HG03159 (cell line): ENCODE results near the gene OR9A4.
"Not testable (repeated sequence)": the region's sequence is repeated elsewhere in the genome, so short reads cannot be mapped to it uniquely, and the experiment has no call there.

Experiments used
- ATAC-seq: cut with Tn5 transposase; IDR thresholded peaks from one replicate; pipeline ENCODE4 v1.9.1; 2021; ENCODE audit warnings: mild to moderate bottlenecking, moderate library complexity; ENCODE audit not compliant: unreplicated experiment

The OR9A4 gene

DNA sequence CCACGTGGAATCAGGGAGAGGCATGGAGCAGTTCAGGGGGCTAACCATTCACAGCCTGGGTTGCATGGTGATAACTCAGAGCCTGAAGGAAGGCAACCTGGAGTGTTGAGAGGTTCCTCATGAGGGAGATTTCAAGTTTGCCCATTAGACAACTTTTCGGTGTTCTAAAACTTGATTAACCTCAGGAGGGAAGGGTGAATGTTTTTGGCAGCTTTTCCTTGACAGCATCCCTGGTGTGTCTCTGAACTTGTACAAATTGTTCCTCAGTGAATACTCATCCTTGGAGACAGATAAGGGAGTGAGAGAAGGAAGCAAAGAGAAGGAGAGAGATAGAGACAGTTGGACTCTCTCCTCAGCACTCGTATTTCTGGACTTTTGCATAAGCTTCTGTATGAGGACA, at the start of gene OR9A4:
TSS of gene OR9A4 (plus strand) at position 301 of the 400 bp plus-strand sequence. CDS start 2,477 bp downstream, outside the sequence.
- no peak for ATAC-seq

DNA sequence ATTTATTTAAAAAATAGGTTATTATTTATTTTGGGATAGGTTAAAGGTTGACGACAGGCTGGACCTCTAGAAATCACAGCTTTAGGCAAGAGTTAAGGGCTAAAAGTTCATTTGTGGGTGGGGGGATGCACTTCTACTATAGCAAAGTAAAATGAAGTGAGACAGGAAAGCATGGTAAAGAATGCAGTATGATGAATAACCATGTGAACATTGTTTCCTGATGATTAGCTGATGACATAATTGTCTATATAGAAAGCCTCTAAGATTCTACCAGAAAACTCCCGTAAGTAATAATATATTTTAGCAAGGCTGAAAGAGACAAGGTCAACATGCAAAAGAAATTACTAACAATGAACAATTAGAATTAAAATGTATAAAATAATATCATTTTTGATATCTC, 49.2 kb upstream of the OR9A4 start:
- no peak for ATAC-seq

- no peak for ATAC-seq
Observed at GRCh38 chr7:141872931-141873330, 43.3 kb upstream of the OR9A4 start.

- ATAC-seq, result no peak
Observed at GRCh38 chr7:141874787-141875186, 41.4 kb upstream of the OR9A4 start.

- no peak for ATAC-seq
Observed at GRCh38 chr7:141875453-141875852, 40.7 kb upstream of the OR9A4 start.

- ATAC-seq, result no peak
Observed at GRCh38 chr7:141876371-141876770, 39.8 kb upstream of the OR9A4 start.

DNA sequence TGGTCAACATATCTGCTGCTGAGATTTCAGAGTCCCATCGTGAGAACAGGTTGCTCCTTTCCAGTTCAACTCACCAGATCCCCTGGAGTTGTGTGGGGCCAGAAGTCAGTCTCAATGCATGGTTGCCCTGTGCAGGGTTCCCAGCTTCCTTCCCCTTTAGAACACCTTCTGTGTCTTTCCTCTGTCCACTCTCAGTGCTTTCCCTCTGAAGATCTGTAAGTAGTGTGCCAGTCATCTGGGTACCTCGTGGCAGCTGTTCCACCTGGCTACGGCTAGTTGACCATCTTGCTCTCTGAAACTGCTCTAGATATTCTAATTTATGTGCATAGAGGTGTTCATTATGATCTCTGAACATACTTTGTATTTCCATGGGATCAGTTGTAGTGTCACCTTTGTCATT, 38.8 kb upstream of the OR9A4 start:
- no peak for ATAC-seq

GRCh38 chr7:141880960-141881359, 35.2 kb upstream of the OR9A4 start:
- ATAC-seq, result no peak

DNA sequence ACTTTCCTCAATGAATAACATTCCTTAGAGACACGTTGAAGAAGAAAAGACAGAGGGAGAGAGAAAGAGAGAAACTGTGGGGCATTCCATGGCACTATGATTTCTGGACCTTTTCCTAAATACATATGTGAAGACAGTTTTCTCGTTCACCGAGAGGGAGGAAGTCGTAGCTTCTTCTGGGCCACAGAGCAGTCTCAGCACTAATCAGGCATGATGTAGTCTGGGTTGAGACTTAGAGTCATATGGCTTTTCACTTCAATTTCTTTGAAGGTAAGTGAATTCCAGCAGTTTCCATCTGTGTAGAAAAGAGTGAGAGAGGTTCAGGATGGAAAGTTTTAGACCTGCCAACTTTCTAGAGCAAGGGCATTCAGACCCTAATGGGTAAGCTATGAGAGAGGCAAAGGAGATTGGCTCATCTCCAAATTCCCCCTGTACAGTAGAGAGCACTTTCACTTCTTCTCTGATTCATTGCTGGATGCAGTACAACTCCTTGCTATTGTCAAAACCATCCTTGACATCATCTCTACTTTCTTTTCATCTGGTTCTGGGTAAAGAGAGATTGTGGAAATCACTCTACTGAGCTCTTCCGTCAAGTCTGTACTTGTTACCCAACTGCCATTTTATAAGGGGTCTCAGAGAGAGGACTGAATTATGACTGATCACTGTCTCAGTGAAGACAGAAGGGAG, 31.5 kb upstream of the OR9A4 start:
- peak; percentile 61 for ATAC-seq

GRCh38 chr7:141889321-141889720, 26.9 kb upstream of the OR9A4 start:
- no peak for ATAC-seq

DNA sequence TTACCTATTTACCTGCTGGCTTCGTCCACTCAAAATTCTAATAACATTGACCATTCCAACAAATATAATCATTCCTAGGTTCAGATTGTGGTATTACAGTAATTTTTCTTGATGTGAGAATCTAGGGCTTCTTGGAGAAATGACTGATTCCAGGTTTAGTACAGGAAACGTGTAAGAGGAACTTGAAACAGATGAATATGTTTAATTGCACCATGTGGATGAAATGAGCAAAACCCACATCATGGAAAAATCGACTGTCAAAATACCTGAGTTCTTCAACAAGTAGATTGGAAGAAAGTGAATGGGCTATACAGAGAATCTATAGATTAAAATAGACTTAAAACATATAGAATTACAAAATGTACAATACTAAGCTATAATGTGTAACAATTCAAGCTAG, 24.9 kb upstream of the OR9A4 start:
- ATAC-seq, result no peak

DNA sequence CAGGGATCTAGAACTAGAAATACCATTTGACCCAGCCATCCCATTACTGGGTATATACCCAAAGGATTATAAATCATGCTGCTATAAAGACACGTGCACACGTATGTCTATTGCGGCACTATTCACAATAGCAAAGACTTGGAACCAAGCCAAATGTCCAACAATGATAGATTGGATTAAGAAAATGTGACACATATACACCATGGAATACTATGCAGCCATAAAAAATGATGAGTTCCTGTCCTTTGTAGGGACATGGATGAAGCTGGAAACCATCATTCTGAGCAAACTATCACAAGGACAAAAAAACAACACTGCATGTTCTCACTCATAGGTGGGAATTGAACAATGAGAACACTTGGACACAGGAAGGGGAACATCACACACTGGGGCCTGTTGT, 16.8 kb upstream of the OR9A4 start:
- not testable (repeated sequence) for ATAC-seq

GRCh38 chr7:141906285-141906684, 9.9 kb upstream of the OR9A4 start:
- ATAC-seq, result no peak

GRCh38 chr7:141911391-141911790, 4.8 kb upstream of the OR9A4 start:
- no peak for ATAC-seq

GRCh38 chr7:141915565-141915964, 634 bp upstream of the OR9A4 start:
- ATAC-seq, result peak; percentile 48

GRCh38 chr7:141920281-141920680, 4.1 kb downstream of the OR9A4 start:
- no peak for ATAC-seq

GRCh38 chr7:141928146-141928844, 12.1 kb downstream of the OR9A4 start:
- no peak for ATAC-seq

DNA sequence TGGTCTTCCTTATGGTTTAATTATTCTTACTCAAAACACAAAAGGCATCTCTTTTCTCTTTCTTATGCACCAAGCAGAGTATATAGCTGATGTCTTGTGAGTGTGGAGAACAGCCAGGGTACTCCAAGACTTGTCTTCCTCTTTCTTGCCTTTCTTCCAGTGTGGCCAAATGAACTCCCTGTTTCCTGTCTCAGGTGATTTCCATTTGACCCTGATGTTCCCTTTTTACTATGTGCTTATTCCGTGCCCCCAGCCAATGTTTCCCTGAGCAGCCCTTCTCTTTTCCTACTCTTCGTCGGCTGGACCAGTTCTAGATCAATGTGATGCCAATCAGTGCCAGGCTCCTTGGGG, 12.6 kb downstream of the OR9A4 start:
- ATAC-seq, result no peak

GRCh38 chr7:141930211-141930610, 14.0 kb downstream of the OR9A4 start:
- no peak for ATAC-seq

- ATAC-seq, result no peak
Observed at GRCh38 chr7:141941075-141941474, 24.9 kb downstream of the OR9A4 start.

DNA sequence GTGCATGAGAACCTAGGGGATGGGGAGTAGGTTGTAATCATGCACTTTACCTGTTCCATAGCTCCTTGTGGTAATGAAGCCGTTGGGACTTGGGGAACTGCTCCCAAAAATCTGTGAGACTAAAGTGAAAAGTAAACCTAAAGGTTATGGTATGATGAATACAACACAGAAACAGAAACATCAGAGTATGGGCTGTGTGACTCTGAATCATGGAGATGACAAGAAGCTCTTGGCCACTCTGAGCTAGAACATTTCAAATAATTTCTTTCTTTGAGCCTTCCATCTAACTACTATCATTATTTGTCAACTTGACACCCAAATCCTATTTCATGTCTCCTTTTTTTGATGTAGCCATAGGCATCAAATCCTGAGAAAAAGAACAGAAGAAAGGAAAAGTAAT, 27.6 kb downstream of the OR9A4 start:
- no peak for ATAC-seq

DNA sequence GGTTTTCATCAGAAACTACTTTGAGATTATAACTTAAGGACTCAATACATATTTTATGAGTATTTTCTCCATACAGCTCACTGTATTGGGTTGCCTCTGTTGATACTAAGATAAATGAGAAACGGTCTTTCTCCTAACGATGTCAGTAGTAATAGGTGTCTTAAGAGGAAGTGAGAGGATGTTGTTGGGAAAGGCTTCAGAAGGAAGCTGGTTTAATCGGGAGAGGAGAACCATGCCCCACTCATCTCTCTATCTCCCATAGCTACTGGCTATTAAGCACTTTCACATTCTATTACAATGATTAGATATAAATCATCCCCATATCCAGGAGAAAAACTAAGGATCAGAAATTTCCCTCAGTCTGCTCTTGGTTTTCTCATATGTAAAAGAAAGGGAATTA, 28.6 kb downstream of the OR9A4 start:
- no peak for ATAC-seq

- no peak for ATAC-seq
Observed at GRCh38 chr7:141945356-141945755, 29.2 kb downstream of the OR9A4 start.
